Neuronal stem cell (in vitro differentiated cells): ENCODE measurements around the gene ARRDC4.

Experiments used
- DNase-seq: peaks from one replicate; pipeline ENCODE4 v3.0.0-alpha.2; 2013; ENCODE audit warnings: low spot score
- H2AFZ ChIP-seq: one replicate; pipeline ENCODE4 v1.6.1; 2013; ENCODE audit warnings: mild to moderate bottlenecking, low read length, inconsistent platforms
- H2AK5ac ChIP-seq: 2 replicates; pipeline ENCODE4 v1.6.1; 2013; ENCODE audit warnings: low read depth, mild to moderate bottlenecking, inconsistent platforms, low read length, moderate library complexity, mixed read lengths
- H2BK120ac ChIP-seq: 2 replicates; pipeline ENCODE4 v1.6.1; 2013; ENCODE audit warnings: low read depth, mild to moderate bottlenecking, inconsistent platforms, low read length, moderate library complexity, mixed read lengths
- H2BK12ac ChIP-seq: one replicate; pipeline ENCODE4 v1.6.1; 2013; ENCODE audit warnings: low read length, inconsistent platforms
- H2BK15ac ChIP-seq: 2 replicates; pipeline ENCODE4 v1.6.1; 2013; ENCODE audit warnings: mild to moderate bottlenecking, low read length, inconsistent platforms, mixed read lengths
- H2BK5ac ChIP-seq: one replicate; pipeline ENCODE4 v1.6.1; 2013; ENCODE audit warnings: inconsistent platforms, mild to moderate bottlenecking, low read length, moderate library complexity
- H3K14ac ChIP-seq: one replicate; pipeline ENCODE4 v1.6.1; 2013; ENCODE audit warnings: low read length, inconsistent platforms
- H3K18ac ChIP-seq: 2 replicates; pipeline ENCODE4 v1.6.1; 2013; ENCODE audit warnings: low read length, inconsistent platforms
- H3K23ac ChIP-seq: 2 replicates; pipeline ENCODE4 v1.6.1; 2013; ENCODE audit warnings: low read depth, mild to moderate bottlenecking, mixed read lengths, low read length, inconsistent platforms; ENCODE audit not compliant: poor library complexity
- H3K27ac ChIP-seq: replicated peaks from 3 replicates; pipeline ENCODE4 v1.5.1; 2013; ENCODE audit warnings: low read length, inconsistent platforms
- H3K27me3 ChIP-seq, 3 experiments: 2 replicates each; pipeline ENCODE4 v1.6.1; 2013; ENCODE audit warnings: low read length in 3 of 3, mild to moderate bottlenecking in 2 of 3, inconsistent platforms in 1 of 3, low read depth in 1 of 3, mixed read lengths in 1 of 3, moderate library complexity in 1 of 3; ENCODE audit not compliant: control insufficient read depth in 3 of 3, insufficient read depth in 3 of 3
- H3K36me3 ChIP-seq, 2 donors: replicated peaks in 1 of 2; 2 replicates each; pipeline ENCODE4 v1.6.1; 2013; ENCODE audit warnings: low read length in 2 of 2; ENCODE audit not compliant: control insufficient read depth in 2 of 2, insufficient read depth in 2 of 2
- H3K4ac ChIP-seq: 2 replicates; pipeline ENCODE4 v1.6.1; 2013; ENCODE audit warnings: inconsistent platforms, mild to moderate bottlenecking, low read length, moderate library complexity
- H3K4me1 ChIP-seq, 2 donors: 1 replicate in 1 of 2; 2 replicates in 1 of 2; pipeline ENCODE4 v1.6.1; 2013; ENCODE audit warnings: low read length in 2 of 2, low read depth in 1 of 2; ENCODE audit not compliant: control insufficient read depth in 2 of 2, insufficient read depth in 1 of 2
- H3K4me2 ChIP-seq: one replicate; pipeline ENCODE4 v1.6.1; 2013; ENCODE audit warnings: mild to moderate bottlenecking, low read length, inconsistent platforms; ENCODE audit not compliant: insufficient read depth, poor library complexity, severe bottlenecking
- H3K4me3 ChIP-seq, 2 donors: 2 replicates each; pipeline ENCODE4 v1.5.1; 2013; ENCODE audit warnings: low read length in 2 of 2, mild to moderate bottlenecking in 2 of 2, inconsistent platforms in 1 of 2, moderate library complexity in 1 of 2
- H3K79me1 ChIP-seq: one replicate; pipeline ENCODE4 v1.6.1; 2013; ENCODE audit warnings: low read depth, mild to moderate bottlenecking, inconsistent platforms, low read length, moderate library complexity
- H3K9ac ChIP-seq: one replicate; pipeline ENCODE4 v1.6.1; 2013; ENCODE audit warnings: mild to moderate bottlenecking, low read depth, low read length, inconsistent platforms; ENCODE audit not compliant: poor library complexity
- H3K9me3 ChIP-seq, 2 donors: replicated peaks in 1 of 2; 2 replicates each; pipeline versions ENCODE3 to v1.6.1; 2013; ENCODE audit warnings: low read length in 2 of 2, mild to moderate bottlenecking in 2 of 2, inconsistent platforms in 1 of 2, low read depth in 1 of 2, mixed read lengths in 1 of 2, moderate library complexity in 1 of 2; ENCODE audit not compliant: control insufficient read depth in 2 of 2, insufficient read depth in 1 of 2
- H4K8ac ChIP-seq: one replicate; pipeline ENCODE4 v1.6.1; 2013; ENCODE audit warnings: low read depth, mild to moderate bottlenecking, inconsistent platforms, low read length, moderate library complexity
- H4K91ac ChIP-seq: one replicate; pipeline ENCODE4 v1.6.1; 2013; ENCODE audit warnings: low read length, low read depth, mild to moderate bottlenecking, inconsistent platforms; ENCODE audit not compliant: poor library complexity
- WGBS, 2 donors: extraction: QIAGEN DNeasy Blood & Tissue Kit; methylation state at CpG; one replicate each; pipeline ENCODE4 v1.1.7; 2013; ENCODE audit warnings: missing lambda C conversion rate in 2 of 2, mixed read lengths in 1 of 2; ENCODE audit not compliant: insufficient read length in 2 of 2, insufficient replicate concordance in 1 of 2; ENCODE audit errors: extremely low coverage in 2 of 2; 5-methylcytosine and 5-hydroxymethylcytosine counted together

The ARRDC4 gene

DNA sequence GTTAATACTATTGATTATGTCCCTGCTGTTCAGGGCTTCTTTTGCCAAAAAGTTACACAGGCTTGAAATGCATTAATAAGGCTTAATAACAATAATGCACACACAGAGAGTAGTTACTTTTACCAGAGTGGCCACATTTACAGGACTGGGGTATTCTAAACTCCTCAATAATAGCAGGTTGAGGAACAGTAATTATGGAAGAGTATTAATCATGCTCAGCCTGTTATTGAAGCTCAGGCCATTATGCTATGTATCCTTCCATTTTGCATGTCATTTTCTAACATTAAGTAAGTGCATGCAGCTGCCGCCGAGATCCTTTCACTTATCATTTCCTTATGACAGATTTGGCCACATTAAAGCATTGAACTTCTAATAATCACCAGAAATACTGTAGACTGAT lies 5.7 kb downstream of the ARRDC4 start:
- no peak overlapping the region for H2BK120ac ChIP-seq
- H3K4me1 ChIP-seq: peaks cover 0 to 4% of the 10 kb centered on the region in 2 donors
- H2BK12ac ChIP-seq: no peak overlapping the region
- no peak overlapping the region for H3K9ac ChIP-seq
- H3K79me1 ChIP-seq: no peaks in the 10 kb centered on the region
- no peak for DNase-seq
- H3K27me3 ChIP-seq: peaks cover 0 to 6% (median 0%) of the 10 kb centered on the region in 3 experiments
- H3K18ac ChIP-seq: no peak overlapping the region
- H2BK5ac ChIP-seq: no peak overlapping the region
- H3K14ac ChIP-seq: no peak overlapping the region
- no peak overlapping the region for H4K91ac ChIP-seq
- H3K27ac ChIP-seq: no peak overlapping the region
- H3K4ac ChIP-seq: no peak overlapping the region
- no peak overlapping the region for H4K8ac ChIP-seq
- no peak overlapping the region for H2AK5ac ChIP-seq
- no peak overlapping the region for H2AFZ ChIP-seq
- WGBS, 2 donors: no CpG with 5 or more reads among the region's 2 CpGs
- H3K23ac ChIP-seq: no peak overlapping the region
- H2BK15ac ChIP-seq: no peak overlapping the region
- H3K4me3 ChIP-seq: no peak overlapping the region
- H3K9me3 ChIP-seq: no peaks in the 10 kb centered on the region
- H3K36me3 ChIP-seq: peaks cover 0 to 76% of the 10 kb centered on the region in 2 donors
- H3K4me2 ChIP-seq: no peak overlapping the region

DNA sequence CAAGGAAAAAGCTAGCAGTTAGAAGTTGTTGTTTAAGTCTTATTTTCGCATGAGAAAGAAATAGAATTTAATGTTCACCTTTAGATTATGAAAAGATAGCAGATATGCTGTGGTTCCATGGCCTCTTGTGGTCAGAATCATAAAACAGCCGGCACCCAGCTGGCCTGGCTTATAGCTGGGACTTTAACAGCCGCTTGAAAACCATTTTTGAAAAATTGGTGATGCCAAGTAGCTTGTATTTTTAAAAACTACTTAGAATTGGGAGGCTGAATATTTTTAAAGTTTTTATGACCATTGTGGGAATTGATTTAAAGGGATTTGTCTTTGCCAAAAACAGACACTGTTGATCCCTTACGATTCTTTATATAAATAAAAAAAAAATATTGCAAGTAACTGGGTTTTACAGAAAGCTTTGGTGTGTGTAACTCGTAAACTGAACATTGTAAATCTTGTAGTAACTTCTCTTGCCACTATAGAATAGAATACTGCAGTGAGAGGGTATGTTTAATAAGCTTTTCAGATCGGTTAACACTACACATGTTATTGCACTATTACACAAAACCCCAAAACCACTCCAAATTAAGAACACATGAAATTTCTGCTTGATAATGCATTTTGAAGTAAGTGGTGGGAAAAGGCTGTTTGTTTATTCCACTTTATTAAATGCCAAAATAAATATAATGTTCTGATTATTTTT lies 6.6 kb downstream of the ARRDC4 start:
- Histone ChIP-seq H3K9ac (no peak overlapping the region), H4K91ac (no peak overlapping the region), H2BK15ac (no peak overlapping the region), H2AK5ac (no peak overlapping the region), H3K36me3 (peaks cover 2 to 84% of the 10 kb centered on the region in 2 donors), H4K8ac (no peak overlapping the region), H3K4me3 (no peak overlapping the region), H2BK120ac (no peak overlapping the region), H3K18ac (no peak overlapping the region), H3K9me3 (no peaks in the 10 kb centered on the region), H3K27me3 (peaks cover 0 to 1% (median 0%) of the 10 kb centered on the region in 3 experiments), H3K4me2 (no peak overlapping the region), H3K79me1 (no peaks in the 10 kb centered on the region), H3K14ac (no peak overlapping the region), H2BK5ac (no peak overlapping the region), H3K27ac (no peak overlapping the region), H2BK12ac (no peak overlapping the region), H3K4ac (no peak overlapping the region), H3K23ac (no peak overlapping the region), H2AFZ (no peak overlapping the region), H3K4me1 (no peaks in the 10 kb centered on the region)
- WGBS, 2 donors: no CpG with 5 or more reads among the region's 6 CpGs
- DNase-seq: no peak

DNA sequence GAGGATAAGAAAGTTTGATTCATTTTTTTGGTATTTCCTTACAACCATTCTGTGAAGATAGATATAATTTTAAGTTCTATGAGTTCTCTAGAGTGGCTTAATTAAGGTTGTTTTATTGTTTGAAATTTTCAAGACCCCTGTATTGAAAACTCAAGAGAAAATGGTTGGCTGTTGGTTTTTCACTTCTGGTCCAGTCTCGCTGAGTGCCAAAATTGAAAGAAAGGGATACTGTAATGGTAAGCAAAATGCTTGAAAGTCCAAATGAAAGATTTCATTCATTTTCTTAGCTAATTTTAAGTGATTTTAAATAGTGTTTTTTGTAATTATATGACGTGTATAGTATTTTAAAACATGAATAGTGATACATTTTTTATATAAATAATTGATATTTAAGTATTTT lies 7.4 kb downstream of the ARRDC4 start:
- Histone ChIP-seq H3K27me3 (peaks cover 0 to 1% (median 0%) of the 10 kb centered on the region in 3 experiments), H3K4me2 (no peak overlapping the region), H3K9ac (no peak overlapping the region), H3K23ac (no peak overlapping the region), H3K4ac (no peak overlapping the region), H2BK5ac (no peak overlapping the region), H3K9me3 (no peaks in the 10 kb centered on the region), H4K91ac (no peak overlapping the region), H2AK5ac (no peak overlapping the region), H2BK120ac (no peak overlapping the region), H3K14ac (no peak overlapping the region), H2AFZ (no peak overlapping the region), H4K8ac (no peak overlapping the region), H3K18ac (no peak overlapping the region), H3K79me1 (no peaks in the 10 kb centered on the region), H2BK15ac (no peak overlapping the region), H3K4me3 (no peak overlapping the region), H3K27ac (no peak overlapping the region), H2BK12ac (no peak overlapping the region), H3K36me3 (peaks cover 2 to 92% of the 10 kb centered on the region in 2 donors), H3K4me1 (no peaks in the 10 kb centered on the region)
- DNase-seq: no peak
- WGBS, 2 donors: no CpG with 5 or more reads among the region's 2 CpGs

DNA sequence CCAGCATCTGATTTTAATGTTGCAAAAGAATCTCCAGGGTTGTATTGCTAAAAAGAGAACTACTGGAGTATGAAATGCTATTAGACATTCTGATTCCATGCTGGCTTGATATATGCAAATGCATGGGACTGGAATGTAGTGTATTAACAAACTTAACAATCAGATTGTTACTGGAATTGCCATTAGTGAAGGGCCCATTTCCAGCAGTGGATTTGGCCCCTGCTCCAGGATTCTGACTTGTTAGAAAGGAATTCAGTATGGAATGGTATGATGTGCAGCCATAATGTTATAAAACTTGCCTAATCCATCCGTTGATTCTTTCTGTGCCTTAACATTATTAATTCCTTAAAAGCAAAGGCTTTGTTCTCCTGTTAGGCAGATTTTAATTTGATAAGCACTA lies 7.9 kb downstream of the ARRDC4 start:
- no peaks in the 10 kb centered on the region for H3K79me1 ChIP-seq
- no peak overlapping the region for H3K18ac ChIP-seq
- H3K14ac ChIP-seq: no peak overlapping the region
- no peak overlapping the region for H3K23ac ChIP-seq
- H3K4me3 ChIP-seq: no peak overlapping the region
- H3K27ac ChIP-seq: no peak overlapping the region
- H4K91ac ChIP-seq: no peak overlapping the region
- no peaks in the 10 kb centered on the region for H3K27me3 ChIP-seq
- no peak overlapping the region for H4K8ac ChIP-seq
- no peak overlapping the region for H3K4me2 ChIP-seq
- H2AFZ ChIP-seq: no peak overlapping the region
- no peak for DNase-seq
- H3K36me3 ChIP-seq: peaks cover 2 to 96% of the 10 kb centered on the region in 2 donors
- no peak overlapping the region for H3K9ac ChIP-seq
- H2BK5ac ChIP-seq: no peak overlapping the region
- H3K4me1 ChIP-seq: no peaks in the 10 kb centered on the region
- H3K4ac ChIP-seq: no peak overlapping the region
- WGBS, 2 donors: no CpG with 5 or more reads among the region's 1 CpG
- no peak overlapping the region for H2AK5ac ChIP-seq
- no peaks in the 10 kb centered on the region for H3K9me3 ChIP-seq
- no peak overlapping the region for H2BK12ac ChIP-seq
- no peak overlapping the region for H2BK15ac ChIP-seq
- no peak overlapping the region for H2BK120ac ChIP-seq
